ENCODE results near the gene MYLK4. TPM values are rescaled to one million over a fixed set of nuclear protein-coding genes. Genes with fewer than 3 reads are reported as not detected.

MYLK4 gene
- polyA plus RNA-seq, 1 donor from 2014 or later: 1.3 TPM

GRCh38 chr6:2677080-2677593, 73.6 kb downstream of the MYLK4 start:
- no peak overlapping the region for H3K4me3 ChIP-seq (ENCODE audit: low read length)
- no peak overlapping the region for H3K9ac ChIP-seq (ENCODE audit: low read length)
- H2AFZ ChIP-seq (ENCODE audit: low read depth, low read length): no peak overlapping the region
- no peak overlapping the region for H3K27ac ChIP-seq (ENCODE audit: low read length)
- TF ChIP-seq EP300 (conservative IDR thresholded peaks at IDR 0.05; ENCODE audit: poor library complexity, severe bottlenecking) (no peak), SMC3 (conservative IDR thresholded peaks at IDR 0.05; ENCODE audit: poor library complexity) (no peak), MXI1 (conservative IDR thresholded peaks at IDR 0.05; ENCODE audit: poor library complexity, severe bottlenecking) (no peak), RAD21 (conservative IDR thresholded peaks at IDR 0.05) (no peak), EZH2 (IDR thresholded peaks at IDR 0.05; ENCODE audit: borderline replicate concordance, insufficient read depth, low read length, poor library complexity, severe bottlenecking) (no peak), REST (IDR thresholded peaks at IDR 0.05; ENCODE audit: borderline replicate concordance) (no peak), POLR2AphosphoS5 (IDR thresholded peaks at IDR 0.05) (no peak), TAF1 (IDR thresholded peaks at IDR 0.05; ENCODE audit: low read depth) (no peak), CTCF (IDR thresholded peaks at IDR 0.05; ENCODE audit: poor library complexity, severe bottlenecking) (no peak)
- no peaks in the 10 kb centered on the region for H3F3A ChIP-seq (ENCODE audit: insufficient read depth, low read length, poor library complexity, severe bottlenecking)
- no peaks in the 10 kb centered on the region for H3K9me2 ChIP-seq (ENCODE audit: insufficient read depth, low read length)
- H3K4me2 ChIP-seq (ENCODE audit: low read length): no peak overlapping the region
- H3K79me2 ChIP-seq (replicated peaks; ENCODE audit: insufficient read depth, low read length): no peaks in the 10 kb centered on the region
- no peaks in the 10 kb centered on the region for H3K36me3 ChIP-seq (ENCODE audit: insufficient read depth, low read length)
- no peaks in the 10 kb centered on the region for H3K27me3 ChIP-seq (ENCODE audit: insufficient read depth, low read depth, low read length)
- no peaks in the 10 kb centered on the region for H4K20me1 ChIP-seq (ENCODE audit: insufficient read depth)
- H3K9me3 ChIP-seq (ENCODE audit: low read length): no peaks in the 10 kb centered on the region

- Histone ChIP-seq H3K27ac (ENCODE audit: low read length) (no peak overlapping the region), H3K9ac (ENCODE audit: low read length) (no peak overlapping the region), H2AFZ (ENCODE audit: low read depth, low read length) (no peak overlapping the region), H3K9me2 (ENCODE audit: insufficient read depth, low read length) (no peaks in the 10 kb centered on the region), H3K4me2 (ENCODE audit: low read length) (no peak overlapping the region), H3K79me2 (replicated peaks; ENCODE audit: insufficient read depth, low read length) (no peaks in the 10 kb centered on the region), H4K20me1 (ENCODE audit: insufficient read depth) (no peaks in the 10 kb centered on the region), H3K9me3 (ENCODE audit: low read length) (no peaks in the 10 kb centered on the region), H3K36me3 (ENCODE audit: insufficient read depth, low read length) (no peaks in the 10 kb centered on the region), H3K27me3 (ENCODE audit: insufficient read depth, low read depth, low read length) (no peaks in the 10 kb centered on the region), H3F3A (ENCODE audit: insufficient read depth, low read length, poor library complexity, severe bottlenecking) (no peaks in the 10 kb centered on the region), H3K4me3 (ENCODE audit: low read length) (no peak overlapping the region)
- TF ChIP-seq MXI1 (conservative IDR thresholded peaks at IDR 0.05; ENCODE audit: poor library complexity, severe bottlenecking) (no peak), CTCF (IDR thresholded peaks at IDR 0.05; ENCODE audit: poor library complexity, severe bottlenecking) (no peak), REST (IDR thresholded peaks at IDR 0.05; ENCODE audit: borderline replicate concordance) (no peak), SMC3 (conservative IDR thresholded peaks at IDR 0.05; ENCODE audit: poor library complexity) (no peak), RAD21 (conservative IDR thresholded peaks at IDR 0.05) (no peak), TAF1 (IDR thresholded peaks at IDR 0.05; ENCODE audit: low read depth) (no peak), POLR2AphosphoS5 (IDR thresholded peaks at IDR 0.05) (no peak)
Measured at GRCh38 chr6:2676048-2676447, 74.7 kb downstream of the MYLK4 start.
